HL-60 (cell line): Measurements from ENCODE around the gene EIF4G3.
"Not testable (repeated sequence)": the region's sequence is repeated elsewhere in the genome, so short reads cannot be mapped to it uniquely, and the experiment has no call there.

ENCODE experiments used
- DNase-seq, 2 experiments: peaks; one replicate each; pipeline ENCODE4 v3.0.0-alpha.2; 2010 to 2020; ENCODE audit warnings: low read depth in 1 of 2, low spot score in 1 of 2
- H3K27ac ChIP-seq: fragments of 250-450 bp; sonication (Bioruptor Pico); replicated peaks from 2 replicates; pipeline ENCODE4 v1.5.1; 2020; ENCODE audit warnings: mild to moderate bottlenecking, moderate library complexity
- H3K27me3 ChIP-seq: fragments of 250-450 bp; sonication (Bioruptor Pico); 2 replicates; pipeline ENCODE4 v1.5.1; 2021; ENCODE audit warnings: mild to moderate bottlenecking, moderate library complexity; ENCODE audit not compliant: insufficient read depth, poor library complexity, severe bottlenecking
- H3K4me3 ChIP-seq: replicated peaks from 2 replicates; pipeline ENCODE4 v1.5.1; 2011; ENCODE audit warnings: mild to moderate bottlenecking, control low read depth, low read length; ENCODE audit not compliant: insufficient read depth
- CTCF ChIP-seq: IDR thresholded peaks from one replicate; pipeline ENCODE4 v1.5.1; 2011; ENCODE audit warnings: low read length, control low read depth, inconsistent platforms; ENCODE audit not compliant: insufficient read depth
- GABPA ChIP-seq: IDR thresholded peaks from 2 replicates; pipeline ENCODE4 v1.6.1; 2012; ENCODE audit warnings: low read depth
- POLR2AphosphoS5 ChIP-seq: IDR thresholded peaks from 2 replicates; pipeline ENCODE4 v1.6.1; 2012; ENCODE audit warnings: low read depth
- SPI1 ChIP-seq: IDR thresholded peaks from 2 replicates; pipeline ENCODE4 v1.6.1; 2012; ENCODE audit warnings: low read depth, mild to moderate bottlenecking, borderline replicate concordance
- TF ChIP-seq, protein P1 (sequence below): IDR thresholded peaks from 2 replicates; pipeline ENCODE4 v1.6.1; 2012; ENCODE audit warnings: low read depth; ENCODE audit not compliant: insufficient replicate concordance

Gene EIF4G3

GRCh38 chr1:21178271-21178670 lies 1.6 kb upstream of the EIF4G3 start:
- not testable (repeated sequence) for H3K27ac ChIP-seq, H3K27me3 ChIP-seq, DNase-seq, H3K4me3 ChIP-seq

DNA sequence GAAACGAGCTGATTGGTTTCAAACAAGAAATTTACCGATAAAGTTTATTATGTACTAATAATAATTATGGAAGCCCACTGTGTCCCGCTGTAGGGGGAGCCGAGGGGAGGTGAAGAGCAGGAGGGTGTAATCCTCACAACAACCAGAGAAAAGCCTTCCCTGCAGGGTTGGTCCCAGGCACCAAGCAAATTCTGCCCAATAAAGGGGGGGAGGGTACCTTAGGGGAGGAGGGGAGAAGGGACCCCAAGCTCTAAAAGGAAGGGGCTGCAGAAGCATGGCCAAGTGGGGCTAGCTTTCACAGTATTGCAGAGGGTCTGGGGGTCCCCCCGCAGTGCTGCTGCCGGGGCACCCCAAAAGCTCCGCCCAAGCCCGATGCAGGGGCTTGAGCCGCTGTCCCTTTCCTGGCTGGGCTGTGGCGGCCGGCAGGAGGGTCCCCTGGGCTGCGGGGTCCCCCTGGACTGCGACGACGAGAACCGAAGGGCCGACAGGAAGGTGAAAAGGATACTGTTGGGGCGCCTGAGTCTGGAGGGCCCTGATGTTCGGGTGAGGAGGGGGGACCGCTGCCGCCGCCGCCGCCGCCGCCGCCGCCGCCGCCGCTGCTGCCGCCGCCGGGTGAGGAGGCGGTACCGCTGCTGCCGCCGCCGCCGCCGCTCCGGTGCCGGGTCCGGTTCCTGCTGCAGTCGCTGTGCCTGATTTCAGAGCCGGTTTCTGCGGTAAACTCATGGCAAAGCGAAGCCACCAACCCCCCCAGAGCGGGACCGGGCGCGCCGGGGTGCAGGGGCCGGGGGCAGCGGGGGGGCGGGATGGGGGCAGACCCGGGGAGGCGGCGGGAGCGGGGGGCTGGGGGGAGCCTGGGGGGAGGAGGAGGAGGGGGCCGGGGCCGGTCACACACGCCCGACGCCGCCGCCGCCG lies 771 bp downstream of the EIF4G3 start:
- no peaks in the 10 kb centered on the region for H3K27me3 ChIP-seq
- peak in 1 of 2 experiments; percentile 5 for DNase-seq
- TF ChIP-seq POLR2AphosphoS5 (no peak), SPI1 (no peak), GABPA (no peak), CTCF (no peak)
- TF ChIP-seq, protein P1, sequence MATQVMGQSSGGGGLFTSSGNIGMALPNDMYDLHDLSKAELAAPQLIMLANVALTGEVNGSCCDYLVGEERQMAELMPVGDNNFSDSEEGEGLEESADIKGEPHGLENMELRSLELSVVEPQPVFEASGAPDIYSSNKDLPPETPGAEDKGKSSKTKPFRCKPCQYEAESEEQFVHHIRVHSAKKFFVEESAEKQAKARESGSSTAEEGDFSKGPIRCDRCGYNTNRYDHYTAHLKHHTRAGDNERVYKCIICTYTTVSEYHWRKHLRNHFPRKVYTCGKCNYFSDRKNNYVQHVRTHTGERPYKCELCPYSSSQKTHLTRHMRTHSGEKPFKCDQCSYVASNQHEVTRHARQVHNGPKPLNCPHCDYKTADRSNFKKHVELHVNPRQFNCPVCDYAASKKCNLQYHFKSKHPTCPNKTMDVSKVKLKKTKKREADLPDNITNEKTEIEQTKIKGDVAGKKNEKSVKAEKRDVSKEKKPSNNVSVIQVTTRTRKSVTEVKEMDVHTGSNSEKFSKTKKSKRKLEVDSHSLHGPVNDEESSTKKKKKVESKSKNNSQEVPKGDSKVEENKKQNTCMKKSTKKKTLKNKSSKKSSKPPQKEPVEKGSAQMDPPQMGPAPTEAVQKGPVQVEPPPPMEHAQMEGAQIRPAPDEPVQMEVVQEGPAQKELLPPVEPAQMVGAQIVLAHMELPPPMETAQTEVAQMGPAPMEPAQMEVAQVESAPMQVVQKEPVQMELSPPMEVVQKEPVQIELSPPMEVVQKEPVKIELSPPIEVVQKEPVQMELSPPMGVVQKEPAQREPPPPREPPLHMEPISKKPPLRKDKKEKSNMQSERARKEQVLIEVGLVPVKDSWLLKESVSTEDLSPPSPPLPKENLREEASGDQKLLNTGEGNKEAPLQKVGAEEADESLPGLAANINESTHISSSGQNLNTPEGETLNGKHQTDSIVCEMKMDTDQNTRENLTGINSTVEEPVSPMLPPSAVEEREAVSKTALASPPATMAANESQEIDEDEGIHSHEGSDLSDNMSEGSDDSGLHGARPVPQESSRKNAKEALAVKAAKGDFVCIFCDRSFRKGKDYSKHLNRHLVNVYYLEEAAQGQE, result no peak
- peak overlapping the region; percentile 88 for H3K27ac ChIP-seq
- peak overlapping the region; percentile 87 for H3K4me3 ChIP-seq

- Histone ChIP-seq H3K27me3 (no peaks in the 10 kb centered on the region), H3K4me3 (peak overlapping the region; percentile 87), H3K27ac (peak overlapping the region; percentile 88)
- TF ChIP-seq GABPA (no peak), CTCF (no peak), SPI1 (peak; percentile 83)
- peak; percentile 60 to 83 for DNase-seq
These were observed 1.4 kb downstream of the EIF4G3 start for GRCh38 chr1:21175324-21175669.

DNA sequence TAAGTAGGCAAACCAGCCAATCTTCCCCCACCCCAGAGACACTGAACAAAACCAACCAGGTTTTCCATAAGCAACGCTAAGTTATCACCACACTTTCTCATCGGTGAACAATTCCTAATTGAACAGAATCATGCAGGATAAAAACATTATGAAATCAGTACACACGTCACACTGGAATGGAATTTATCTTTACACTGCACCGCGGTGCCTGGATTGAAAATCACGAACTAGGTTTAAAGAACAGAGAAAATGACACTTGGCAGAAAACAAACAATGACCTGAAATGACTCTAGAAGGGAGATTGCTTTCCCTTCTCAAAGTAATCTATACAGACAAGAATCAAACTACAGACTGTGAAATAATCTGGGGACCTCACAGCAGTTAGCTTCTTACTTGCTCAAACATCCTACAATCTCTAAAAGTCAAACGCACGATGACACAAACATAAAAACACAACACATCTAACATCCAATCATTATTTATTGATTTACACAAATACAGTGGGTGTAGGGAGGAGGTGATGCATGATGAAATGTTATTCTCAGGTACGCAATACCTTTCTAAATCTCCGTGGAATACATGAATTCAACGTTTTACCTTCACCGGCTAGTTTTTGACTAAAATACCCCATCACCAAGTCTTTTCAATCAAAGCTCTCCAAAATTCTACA lies 1.9 kb downstream of the EIF4G3 start:
- TF ChIP-seq, protein P1, result no peak
- TF ChIP-seq GABPA, result no peak
- TF ChIP-seq SPI1, result no peak
- no peak for TF ChIP-seq POLR2AphosphoS5
- no peak for TF ChIP-seq CTCF
- Histone ChIP-seq H3K27ac (peak overlapping the region; percentile 88), H3K27me3 (no peaks in the 10 kb centered on the region), H3K4me3 (peak overlapping the region; percentile 87)
- no peak for DNase-seq
